HepG2 (cell line): Measurements from ENCODE around the gene CDKN2AIP. TPM values are rescaled to one million over a fixed set of nuclear protein-coding genes. Genes with fewer than 3 reads are reported as not detected.

Experiments used
- CCDC6 ChIP-seq: sonication (generic); formaldehyde crosslinking; IDR thresholded peaks from 2 replicates; pipeline ENCODE4 v1.8.1; 2022; ENCODE audit warnings: mild to moderate bottlenecking, missing genetic modification reagents, moderate library complexity
- ESRRA ChIP-seq: sonication (generic); formaldehyde crosslinking; IDR thresholded peaks from 2 replicates; pipeline ENCODE4 v1.5.1; 2020; ENCODE audit warnings: mild to moderate bottlenecking, low read depth, missing genetic modification reagents
- FOSL2 ChIP-seq: sonication (generic); formaldehyde crosslinking; IDR thresholded peaks from 2 replicates; pipeline ENCODE4 v1.4.0; 2020; ENCODE audit warnings: missing genetic modification reagents
- KAT8 ChIP-seq: IDR thresholded peaks from 2 replicates; pipeline ENCODE4 v1.6.1; 2016; ENCODE audit warnings: missing genetic modification reagents, missing compliant biosample characterization
- KLF12 ChIP-seq: sonication (generic); formaldehyde crosslinking; IDR thresholded peaks from 2 replicates; pipeline ENCODE4 v1.4.0; 2020; ENCODE audit warnings: missing genetic modification reagents, borderline replicate concordance
- NR3C1 ChIP-seq: sonication (generic); formaldehyde crosslinking; IDR thresholded peaks from 2 replicates; pipeline ENCODE4 v1.4.0; 2020; ENCODE audit warnings: missing genetic modification reagents
- PAXIP1 ChIP-seq: sonication (generic); formaldehyde crosslinking; conservative IDR thresholded peaks from 2 replicates; pipeline ENCODE4 v1.4.0; 2020; ENCODE audit warnings: mild to moderate bottlenecking, missing genetic modification reagents, moderate library complexity
- RFX5 ChIP-seq: IDR thresholded peaks from 2 replicates; pipeline ENCODE4 v1.6.1; 2011; ENCODE audit warnings: low read depth, low read length, improper control_type of control experiment
- RNF2 ChIP-seq: fragments of 450-650 bp; conservative IDR thresholded peaks from 2 replicates; pipeline ENCODE4 v1.6.1; 2016; ENCODE audit warnings: low read depth
- RXRB ChIP-seq: IDR thresholded peaks from 2 replicates; pipeline ENCODE4 v1.6.1; 2016; ENCODE audit warnings: borderline replicate concordance, missing genetic modification reagents, missing compliant biosample characterization
- SALL1 ChIP-seq: sonication (generic); formaldehyde crosslinking; IDR thresholded peaks from 2 replicates; pipeline ENCODE4 v1.8.0; 2022; ENCODE audit warnings: mild to moderate bottlenecking, missing genetic modification reagents
- SKI ChIP-seq: fragments of 450-650 bp; IDR thresholded peaks from one replicate; pipeline ENCODE4 v1.6.1; 2018; ENCODE audit warnings: mild to moderate bottlenecking; ENCODE audit not compliant: partially characterized antibody
- ZMYM4 ChIP-seq: sonication (generic); formaldehyde crosslinking; IDR thresholded peaks from 2 replicates; pipeline ENCODE4 v1.8.1; 2023; ENCODE audit warnings: mild to moderate bottlenecking, missing genetic modification reagents
- ZNF121 ChIP-seq: sonication (generic); formaldehyde crosslinking; IDR thresholded peaks from 2 replicates; pipeline ENCODE4 v1.5.0; 2020; ENCODE audit warnings: mild to moderate bottlenecking, missing genetic modification reagents
- ZNF234 ChIP-seq: sonication (generic); formaldehyde crosslinking; conservative IDR thresholded peaks from 2 replicates; pipeline ENCODE4 v1.5.1; 2020; ENCODE audit warnings: mild to moderate bottlenecking, missing genetic modification reagents
- ZNF292 ChIP-seq: sonication (generic); formaldehyde crosslinking; IDR thresholded peaks from 2 replicates; pipeline ENCODE4 v1.8.1; 2022; ENCODE audit warnings: mild to moderate bottlenecking, low read depth, missing genetic modification reagents, borderline replicate concordance
- ZNF572 ChIP-seq: sonication (generic); formaldehyde crosslinking; IDR thresholded peaks from 2 replicates; pipeline ENCODE4 v1.5.1; 2020; ENCODE audit warnings: mild to moderate bottlenecking, missing genetic modification reagents
- ZSCAN9 ChIP-seq: IDR thresholded peaks from 2 replicates; pipeline ENCODE4 v1.6.1; 2016; ENCODE audit warnings: borderline replicate concordance
- polyA plus RNA-seq, 8 experiments: library from polyadenylated mRNA; depleted of rRNA in 3 of 8; stranded (reverse) in 7 of 8; unstranded in 1 of 8; fragments of >200 nt; fragmentation: Illumina TruSeq in 4 of 8; extraction: Trizol in 4 of 8; gene quantifications; 2 replicates each; pipeline versions ENCODE4 v1.2.1 to v1.2.3, GENCODE V29; 2011 to 2016; ENCODE audit warnings: low read depth in 4 of 8, missing spikeins in 1 of 8, mixed read lengths in 1 of 8; ENCODE audit not compliant: insufficient read depth in 1 of 8
- total RNA-seq, 5 experiments: library from RNA; depleted of rRNA; stranded (reverse); fragments of >200 nt; fragmentation: Illumina TruSeq; extraction: Trizol; gene quantifications; 2 replicates each; pipeline ENCODE4 v1.2.3, GENCODE V29; 2016; ENCODE audit warnings: low read depth in 1 of 5
- TF ChIP-seq, protein P1 (sequence below): sonication (generic); formaldehyde crosslinking; IDR thresholded peaks from 2 replicates; pipeline ENCODE4 v1.4.0; 2020; ENCODE audit warnings: mild to moderate bottlenecking, missing genetic modification reagents
- TF ChIP-seq, protein P2 (sequence below): sonication (generic); formaldehyde crosslinking; IDR thresholded peaks from 2 replicates; pipeline ENCODE4 v1.4.0; 2020; ENCODE audit warnings: missing genetic modification reagents
- TF ChIP-seq, protein P3 (sequence below): sonication (generic); formaldehyde crosslinking; conservative IDR thresholded peaks from 2 replicates; pipeline ENCODE4 v1.8.0; 2022; ENCODE audit warnings: missing genetic modification reagents
- TF ChIP-seq, protein P4 (sequence below): IDR thresholded peaks from 2 replicates; pipeline ENCODE4 v1.6.1; 2016; ENCODE audit warnings: missing genetic modification reagents, missing compliant biosample characterization

The CDKN2AIP gene
- total and polyA plus RNA-seq, 2 of the 13 experiments (the other 11 are each of a cell fraction or from before 2014, with no cell fraction given): 17.0 to 18.7 TPM

GRCh38 chr4:183407128-183407585 lies 37.3 kb upstream of the CDKN2AIP start (continued):
- no peak for TF ChIP-seq KLF12 (CRISPR knock-in tag)
- TF ChIP-seq, protein P1, sequence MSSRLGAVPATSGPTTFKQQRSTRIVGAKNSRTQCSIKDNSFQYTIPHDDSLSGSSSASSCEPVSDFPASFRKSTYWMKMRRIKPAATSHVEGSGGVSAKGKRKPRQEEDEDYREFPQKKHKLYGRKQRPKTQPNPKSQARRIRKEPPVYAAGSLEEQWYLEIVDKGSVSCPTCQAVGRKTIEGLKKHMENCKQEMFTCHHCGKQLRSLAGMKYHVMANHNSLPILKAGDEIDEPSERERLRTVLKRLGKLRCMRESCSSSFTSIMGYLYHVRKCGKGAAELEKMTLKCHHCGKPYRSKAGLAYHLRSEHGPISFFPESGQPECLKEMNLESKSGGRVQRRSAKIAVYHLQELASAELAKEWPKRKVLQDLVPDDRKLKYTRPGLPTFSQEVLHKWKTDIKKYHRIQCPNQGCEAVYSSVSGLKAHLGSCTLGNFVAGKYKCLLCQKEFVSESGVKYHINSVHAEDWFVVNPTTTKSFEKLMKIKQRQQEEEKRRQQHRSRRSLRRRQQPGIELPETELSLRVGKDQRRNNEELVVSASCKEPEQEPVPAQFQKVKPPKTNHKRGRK (CRISPR knock-in tag): peak; percentile 82; the same call in 1 of the 2 replicates
- no peak for TF ChIP-seq SKI
- TF ChIP-seq, protein P2, sequence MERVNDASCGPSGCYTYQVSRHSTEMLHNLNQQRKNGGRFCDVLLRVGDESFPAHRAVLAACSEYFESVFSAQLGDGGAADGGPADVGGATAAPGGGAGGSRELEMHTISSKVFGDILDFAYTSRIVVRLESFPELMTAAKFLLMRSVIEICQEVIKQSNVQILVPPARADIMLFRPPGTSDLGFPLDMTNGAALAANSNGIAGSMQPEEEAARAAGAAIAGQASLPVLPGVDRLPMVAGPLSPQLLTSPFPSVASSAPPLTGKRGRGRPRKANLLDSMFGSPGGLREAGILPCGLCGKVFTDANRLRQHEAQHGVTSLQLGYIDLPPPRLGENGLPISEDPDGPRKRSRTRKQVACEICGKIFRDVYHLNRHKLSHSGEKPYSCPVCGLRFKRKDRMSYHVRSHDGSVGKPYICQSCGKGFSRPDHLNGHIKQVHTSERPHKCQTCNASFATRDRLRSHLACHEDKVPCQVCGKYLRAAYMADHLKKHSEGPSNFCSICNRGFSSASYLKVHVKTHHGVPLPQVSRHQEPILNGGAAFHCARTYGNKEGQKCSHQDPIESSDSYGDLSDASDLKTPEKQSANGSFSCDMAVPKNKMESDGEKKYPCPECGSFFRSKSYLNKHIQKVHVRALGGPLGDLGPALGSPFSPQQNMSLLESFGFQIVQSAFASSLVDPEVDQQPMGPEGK (CRISPR knock-in tag): peak; percentile 64
- TF ChIP-seq RNF2: peak; percentile 78
- TF ChIP-seq ZMYM4 (CRISPR knock-in tag): peak; percentile 79
- peak; percentile 37 for TF ChIP-seq FOSL2 (CRISPR knock-in tag)
- TF ChIP-seq ZNF572 (CRISPR knock-in tag): 0 out of 2 replicates have a peak, but pooled peaks have one; percentile 36
- TF ChIP-seq ZSCAN9 (CRISPR knock-in tag): no peak; the same call in 1 of the 2 replicates
- TF ChIP-seq NR3C1 (CRISPR knock-in tag): no peak
- TF ChIP-seq CCDC6: 0 out of 2 replicates have a peak, but pooled peaks have one; percentile 53
- TF ChIP-seq, protein P3, sequence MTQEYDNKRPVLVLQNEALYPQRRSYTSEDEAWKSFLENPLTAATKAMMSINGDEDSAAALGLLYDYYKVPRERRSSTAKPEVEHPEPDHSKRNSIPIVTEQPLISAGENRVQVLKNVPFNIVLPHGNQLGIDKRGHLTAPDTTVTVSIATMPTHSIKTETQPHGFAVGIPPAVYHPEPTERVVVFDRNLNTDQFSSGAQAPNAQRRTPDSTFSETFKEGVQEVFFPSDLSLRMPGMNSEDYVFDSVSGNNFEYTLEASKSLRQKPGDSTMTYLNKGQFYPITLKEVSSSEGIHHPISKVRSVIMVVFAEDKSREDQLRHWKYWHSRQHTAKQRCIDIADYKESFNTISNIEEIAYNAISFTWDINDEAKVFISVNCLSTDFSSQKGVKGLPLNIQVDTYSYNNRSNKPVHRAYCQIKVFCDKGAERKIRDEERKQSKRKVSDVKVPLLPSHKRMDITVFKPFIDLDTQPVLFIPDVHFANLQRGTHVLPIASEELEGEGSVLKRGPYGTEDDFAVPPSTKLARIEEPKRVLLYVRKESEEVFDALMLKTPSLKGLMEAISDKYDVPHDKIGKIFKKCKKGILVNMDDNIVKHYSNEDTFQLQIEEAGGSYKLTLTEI (CRISPR knock-in tag): no peak
- TF ChIP-seq PAXIP1 (CRISPR knock-in tag): no peak
- TF ChIP-seq ZNF292 (CRISPR knock-in tag): no peak
- TF ChIP-seq KAT8 (CRISPR knock-in tag): peak; percentile 57
- no peak for TF ChIP-seq RFX5
- no peak for TF ChIP-seq ZNF234 (CRISPR knock-in tag)
- TF ChIP-seq RXRB (CRISPR knock-in tag): peak; percentile 54; the same call in 1 of the 2 replicates
- peak; percentile 71 for TF ChIP-seq SALL1
- TF ChIP-seq ESRRA (CRISPR knock-in tag): 0 out of 2 replicates have a peak, but pooled peaks have one; percentile 63
- no peak for TF ChIP-seq ZNF121 (CRISPR knock-in tag)
- TF ChIP-seq, protein P4, sequence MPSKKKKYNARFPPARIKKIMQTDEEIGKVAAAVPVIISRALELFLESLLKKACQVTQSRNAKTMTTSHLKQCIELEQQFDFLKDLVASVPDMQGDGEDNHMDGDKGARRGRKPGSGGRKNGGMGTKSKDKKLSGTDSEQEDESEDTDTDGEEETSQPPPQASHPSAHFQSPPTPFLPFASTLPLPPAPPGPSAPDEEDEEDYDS: 0 out of 2 replicates have a peak, but pooled peaks have one; percentile 25
